MCF 10A (cell line): Measurements from ENCODE around the gene ALKAL2. TPM values are rescaled to one million over a fixed set of nuclear protein-coding genes. Genes with fewer than 3 reads are reported as not detected.
A peak's percentile ranks its signal among the peaks of the same experiment; 100 is the strongest.

Experiments
- BruUV-seq: library from RNA; stranded (reverse); fragments of 400-500 nt; replicated peaks from 2 replicates; lab custom pipeline; 2021; lab: Mats Ljungman, UMichigan
- CTCF ChIA-PET: fragments of 300-600 bp; sonication (Branson Sonifier 250); formaldehyde crosslinking; extraction: SDS; loops from one replicate; lab custom pipeline; 2021; ENCODE audit warnings: antibody characterized with exemption, inconsistent platforms; lab: Yijun Ruan, JAX
- POLR2A ChIA-PET: fragments of 300-600, 350-650 bp; sonication (Branson Sonifier 250); formaldehyde crosslinking; extraction: SDS; loops from one replicate; lab custom pipeline; 2020; ENCODE audit warnings: antibody characterized with exemption, inconsistent platforms; lab: Yijun Ruan, JAX
- DNase-seq: peaks from one replicate; pipeline ENCODE4 v3.0.0-alpha.2; 2018; ENCODE audit not compliant: unreplicated experiment
- H3K27ac Mint-ChIP-seq: one replicate; pipeline ENCODE4 v1.8.0; 2022; ENCODE audit warnings: mild to moderate bottlenecking, low read depth, mixed read lengths; ENCODE audit not compliant: unreplicated experiment
- H3K27me3 Mint-ChIP-seq: one replicate; pipeline ENCODE4 v1.8.0; 2022; ENCODE audit warnings: mixed read lengths; ENCODE audit not compliant: insufficient read depth, unreplicated experiment
- H3K36me3 Mint-ChIP-seq: one replicate; pipeline ENCODE4 v1.8.0; 2022; ENCODE audit warnings: mild to moderate bottlenecking, moderate library complexity, mixed read lengths; ENCODE audit not compliant: insufficient read depth, unreplicated experiment
- H3K4me1 Mint-ChIP-seq: one replicate; pipeline ENCODE4 v1.8.0; 2022; ENCODE audit warnings: mixed read lengths; ENCODE audit not compliant: insufficient read depth, unreplicated experiment
- H3K4me3 Mint-ChIP-seq: one replicate; pipeline ENCODE4 v1.8.0; 2022; ENCODE audit warnings: mild to moderate bottlenecking, moderate library complexity, mixed read lengths; ENCODE audit not compliant: unreplicated experiment
- H3K9me3 Mint-ChIP-seq: one replicate; pipeline ENCODE4 v1.8.0; 2022; ENCODE audit warnings: mixed read lengths; ENCODE audit not compliant: unreplicated experiment
- CTCF ChIP-seq: fragments of 200-600 bp; IDR thresholded peaks from one replicate; pipeline ENCODE4 v1.8.0; 2022; ENCODE audit warnings: antibody characterized with exemption, mild to moderate bottlenecking; ENCODE audit not compliant: unreplicated experiment
- intact Hi-C: fragments of 100-400 bp; cut with micrococcal nuclease; formaldehyde crosslinking; loops from 2 replicates; pipeline ENCODE4 v1.14.1; 2022
- total RNA-seq: library from RNA; stranded (reverse); gene quantifications from 2 replicates; pipeline ENCODE4 v1.2.3, GENCODE V29; 2022

Gene ALKAL2
- total RNA-seq, 1 experiment from 2014 or later = not detected

DNA sequence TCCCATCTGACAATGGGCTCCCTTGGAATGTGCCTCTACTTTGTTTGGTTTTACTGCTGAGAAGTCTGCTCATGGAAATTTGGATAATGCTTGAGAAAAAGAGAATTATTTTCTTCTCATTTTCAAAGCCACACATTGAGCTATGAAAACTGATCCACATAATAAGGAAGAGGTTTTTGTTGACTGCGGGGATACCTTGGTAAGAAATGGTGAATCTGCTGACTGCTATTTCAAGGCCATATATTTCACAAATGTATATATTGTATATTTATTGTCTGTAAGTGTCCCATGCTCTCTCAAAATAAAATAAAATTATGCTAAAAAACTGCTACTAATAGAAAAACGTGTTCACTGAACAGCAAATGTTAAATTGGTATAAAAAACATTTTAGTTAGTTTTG, 39.2 kb downstream of the ALKAL2 start:
- Mint-ChIP-seq H3K4me3 (no peak overlapping the region), H3K9me3 (no peaks in the 10 kb centered on the region), H3K27me3 (no peaks in the 10 kb centered on the region), H3K36me3 (peaks cover 52% of the 10 kb centered on the region), H3K4me1 (peaks cover 8% of the 10 kb centered on the region), H3K27ac (no peak overlapping the region)
- ChIA-PET POLR2A (no interaction called here), CTCF (interaction anchor here (1.5 to 2.1 kb wide), 2 partner anchors 11 to 389 kb away, joined by 3 to 8 read pairs; no protein-coding TSS in a partner anchor)
- no TSS peak for BruUV-seq
- TF ChIP-seq CTCF = no peak
- intact Hi-C loops = loop anchor here (10.0 kb wide), 1 partner anchor 276 kb away; no protein-coding TSS in a partner anchor
- DNase-seq = no peak

GRCh38 chr2:246489-247144, 41.3 kb downstream of the ALKAL2 start:
- H3K4me1 Mint-ChIP-seq = peaks cover 8% of the 10 kb centered on the region
- BruUV-seq = no TSS peak
- intact Hi-C loops = loop anchor here (1.0 to 10.0 kb wide), 2 partner anchors 278 to 391 kb away; no protein-coding TSS in a partner anchor
- peaks cover 11% of the 10 kb centered on the region for H3K9me3 Mint-ChIP-seq
- peak; percentile 51 for TF ChIP-seq CTCF
- H3K4me3 Mint-ChIP-seq = no peak overlapping the region
- ChIA-PET CTCF (interaction anchor here (0.6 to 2.4 kb wide), 16 partner anchors 9 to 1432 kb away, joined by 3 to 12 read pairs (median 4); no protein-coding TSS in a partner anchor), POLR2A (interaction anchor here (0.7 to 1.5 kb wide), 2 partner anchors 10 to 17 kb away, joined by 5 to 7 read pairs; partner anchors contain the start of gene SH3YL1)
- peaks cover 63% of the 10 kb centered on the region for H3K36me3 Mint-ChIP-seq
- DNase-seq = peak; percentile 70
- no peak overlapping the region for H3K27ac Mint-ChIP-seq
- no peaks in the 10 kb centered on the region for H3K27me3 Mint-ChIP-seq

DNA sequence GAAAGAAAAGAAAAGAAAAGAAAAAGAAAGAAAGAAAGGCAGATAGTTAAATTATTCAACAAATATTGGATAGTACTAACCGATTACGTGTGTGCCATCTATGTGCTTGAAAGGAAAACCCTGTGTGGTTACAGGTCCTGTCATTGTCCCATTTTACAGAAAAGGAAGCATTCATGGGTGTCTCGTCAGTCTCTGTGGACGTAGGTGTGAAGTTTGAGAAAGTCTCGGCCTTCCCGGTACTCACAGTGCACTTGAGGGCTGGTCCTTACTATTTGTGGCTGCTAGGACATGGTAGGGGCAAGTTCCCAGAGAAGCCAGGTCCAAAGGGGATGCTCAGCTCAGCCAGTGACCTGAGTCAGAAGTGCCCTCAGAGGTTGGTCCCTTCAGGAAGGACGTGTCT, 43.3 kb downstream of the ALKAL2 start:
- Mint-ChIP-seq H3K36me3 (peaks cover 75% of the 10 kb centered on the region), H3K4me1 (peaks cover 8% of the 10 kb centered on the region), H3K27me3 (no peaks in the 10 kb centered on the region), H3K4me3 (no peak overlapping the region), H3K9me3 (peaks cover 11% of the 10 kb centered on the region), H3K27ac (no peak overlapping the region)
- DNase-seq = no peak
- CTCF ChIA-PET = interaction anchor here (0.6 to 1.0 kb wide), 2 partner anchors 14 to 1153 kb away, joined by 3 read pairs; no protein-coding TSS in a partner anchor
- POLR2A ChIA-PET = no interaction called here
- no peak for TF ChIP-seq CTCF
- no TSS peak for BruUV-seq
- intact Hi-C loops = loop anchor here (10.0 kb wide), 1 partner anchor 280 kb away; no protein-coding TSS in a partner anchor

DNA sequence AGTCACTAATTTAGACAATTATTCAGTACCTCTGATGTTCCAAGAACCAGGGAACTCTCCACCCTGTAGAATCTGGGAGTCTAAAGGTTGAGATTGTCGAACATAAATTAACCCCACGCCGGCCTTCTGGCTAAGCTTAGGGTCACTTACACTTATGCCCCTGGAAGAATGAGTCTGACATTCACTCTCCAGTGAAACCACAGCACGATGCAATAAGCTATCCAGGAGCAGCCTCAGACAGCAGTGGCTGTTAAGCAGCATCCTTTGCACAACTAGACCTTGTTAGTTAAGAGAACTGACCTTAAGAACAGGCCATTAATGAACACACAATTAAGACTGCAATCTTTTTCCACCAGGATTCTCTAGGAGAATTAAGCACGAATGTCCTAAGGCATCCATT, 49.0 kb downstream of the ALKAL2 start:
- no peak for DNase-seq
- POLR2A ChIA-PET = no interaction called here
- H3K27me3 Mint-ChIP-seq = no peaks in the 10 kb centered on the region
- CTCF ChIA-PET = interaction anchor here (0.7 to 2.3 kb wide), 3 partner anchors 9 to 98 kb away, joined by 3 to 8 read pairs (median 3); no protein-coding TSS in a partner anchor
- H3K9me3 Mint-ChIP-seq = peaks cover 11% of the 10 kb centered on the region
- no peak overlapping the region for H3K27ac Mint-ChIP-seq
- BruUV-seq = no TSS peak
- no peak overlapping the region for H3K4me3 Mint-ChIP-seq
- intact Hi-C loops = no loop called here
- H3K36me3 Mint-ChIP-seq = peaks cover 40% of the 10 kb centered on the region
- TF ChIP-seq CTCF = no peak
- no peaks in the 10 kb centered on the region for H3K4me1 Mint-ChIP-seq
